ENCODE results near the gene RPS29. TPM values are rescaled to one million over a fixed set of nuclear protein-coding genes. Genes with fewer than 3 reads are reported as not detected.

Gene RPS29
- total RNA-seq, 1 donor from 2014 or later: 3,259 TPM

GRCh38 chr14:49623941-49624839 lies 38.0 kb upstream of the RPS29 start:
- ChIA-PET POLR2A (interaction anchor here (0.5 to 2.1 kb wide), 6 partner anchors 10 to 229 kb away, joined by 3 to 20 read pairs (median 4); partner anchors contain the start of genes DNAAF2, LRR1, NEMF and POLE2), CTCF (interaction anchor here (0.7 to 1.3 kb wide), 4 partner anchors 8 to 163 kb away, joined by 3 to 7 read pairs (median 4); partner anchors contain the start of gene DNAAF2)
- no peaks in the 10 kb centered on the region for H3K27me3 Mint-ChIP-seq
- no peak for DNase-seq
- intact Hi-C loops (cut with micrococcal nuclease): loop anchor here (5.0 kb wide), 1 partner anchor 608 kb away; the partner anchor contains the start of gene SOS2
- H3K27ac Mint-ChIP-seq: peak overlapping the region; percentile 63
- H3K4me1 Mint-ChIP-seq: peaks cover 58% of the 10 kb centered on the region
- ATAC-seq (ENCODE audit: low read depth): no peak
- no peaks in the 10 kb centered on the region for H3K9me3 Mint-ChIP-seq
- peak overlapping the region; percentile 32 for H3K4me3 Mint-ChIP-seq
- peaks cover 57% of the 10 kb centered on the region for H3K36me3 Mint-ChIP-seq (ENCODE audit: low read depth)
- TF ChIP-seq, protein P1, sequence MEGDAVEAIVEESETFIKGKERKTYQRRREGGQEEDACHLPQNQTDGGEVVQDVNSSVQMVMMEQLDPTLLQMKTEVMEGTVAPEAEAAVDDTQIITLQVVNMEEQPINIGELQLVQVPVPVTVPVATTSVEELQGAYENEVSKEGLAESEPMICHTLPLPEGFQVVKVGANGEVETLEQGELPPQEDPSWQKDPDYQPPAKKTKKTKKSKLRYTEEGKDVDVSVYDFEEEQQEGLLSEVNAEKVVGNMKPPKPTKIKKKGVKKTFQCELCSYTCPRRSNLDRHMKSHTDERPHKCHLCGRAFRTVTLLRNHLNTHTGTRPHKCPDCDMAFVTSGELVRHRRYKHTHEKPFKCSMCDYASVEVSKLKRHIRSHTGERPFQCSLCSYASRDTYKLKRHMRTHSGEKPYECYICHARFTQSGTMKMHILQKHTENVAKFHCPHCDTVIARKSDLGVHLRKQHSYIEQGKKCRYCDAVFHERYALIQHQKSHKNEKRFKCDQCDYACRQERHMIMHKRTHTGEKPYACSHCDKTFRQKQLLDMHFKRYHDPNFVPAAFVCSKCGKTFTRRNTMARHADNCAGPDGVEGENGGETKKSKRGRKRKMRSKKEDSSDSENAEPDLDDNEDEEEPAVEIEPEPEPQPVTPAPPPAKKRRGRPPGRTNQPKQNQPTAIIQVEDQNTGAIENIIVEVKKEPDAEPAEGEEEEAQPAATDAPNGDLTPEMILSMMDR (IDR thresholded peaks at IDR 0.05): no peak

GRCh38 chr14:49623387-49623786 lies 37.2 kb upstream of the RPS29 start:
- Mint-ChIP-seq H3K36me3 (ENCODE audit: low read depth) (peaks cover 65% of the 10 kb centered on the region), H3K4me1 (peaks cover 63% of the 10 kb centered on the region), H3K4me3 (peak overlapping the region; percentile 32), H3K9me3 (no peaks in the 10 kb centered on the region), H3K27ac (peak overlapping the region; percentile 63), H3K27me3 (no peaks in the 10 kb centered on the region)
- CTCF ChIA-PET: interaction anchor here (1.3 to 1.4 kb wide), 4 partner anchors 11 to 37 kb away, joined by 4 to 7 read pairs (median 4); partner anchors contain the start of genes DNAAF2 and RPS29
- POLR2A ChIA-PET: interaction anchor here (0.7 to 2.1 kb wide), 5 partner anchors 11 to 229 kb away, joined by 3 to 20 read pairs (median 5); partner anchors contain the start of genes DNAAF2, LRR1, NEMF and POLE2
- DNase-seq (no peak), ATAC-seq (ENCODE audit: low read depth) (no peak)
- TF ChIP-seq, protein P1 (IDR thresholded peaks at IDR 0.05): no peak
- intact Hi-C loops (cut with micrococcal nuclease): loop anchor here (5.0 kb wide), 1 partner anchor 609 kb away; the partner anchor contains the start of gene SOS2

DNA sequence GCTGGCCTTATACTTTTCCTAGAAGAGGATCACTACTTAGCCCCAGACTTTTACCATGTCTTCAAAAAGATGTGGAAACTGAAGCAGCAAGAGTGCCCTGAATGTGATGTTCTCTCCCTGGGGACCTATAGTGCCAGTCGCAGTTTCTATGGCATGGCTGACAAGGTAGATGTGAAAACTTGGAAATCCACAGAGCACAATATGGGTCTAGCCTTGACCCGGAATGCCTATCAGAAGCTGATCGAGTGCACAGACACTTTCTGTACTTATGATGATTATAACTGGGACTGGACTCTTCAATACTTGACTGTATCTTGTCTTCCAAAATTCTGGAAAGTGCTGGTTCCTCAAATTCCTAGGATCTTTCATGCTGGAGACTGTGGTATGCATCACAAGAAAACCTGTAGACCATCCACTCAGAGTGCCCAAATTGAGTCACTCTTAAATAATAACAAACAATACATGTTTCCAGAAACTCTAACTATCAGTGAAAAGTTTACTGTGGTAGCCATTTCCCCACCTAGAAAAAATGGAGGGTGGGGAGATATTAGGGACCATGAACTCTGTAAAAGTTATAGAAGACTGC lies 35.9 kb upstream of the RPS29 start:
- ATAC-seq (ENCODE audit: low read depth): no peak

GRCh38 chr14:49621114-49621881 lies 35.1 kb upstream of the RPS29 start:
- ATAC-seq (ENCODE audit: low read depth): peak; percentile 37
- Mint-ChIP-seq H3K4me3 (peak overlapping the region; percentile 97), H3K36me3 (ENCODE audit: low read depth) (peaks cover 70% of the 10 kb centered on the region), H3K4me1 (peaks cover 64% of the 10 kb centered on the region), H3K27ac (peak overlapping the region; percentile 97), H3K27me3 (no peaks in the 10 kb centered on the region), H3K9me3 (no peaks in the 10 kb centered on the region)
- ChIA-PET CTCF (interaction anchor here (0.7 to 2.6 kb wide), 7 partner anchors 11 to 160 kb away, joined by 3 to 29 read pairs (median 12); partner anchors contain the start of genes DNAAF2, KLHDC2, LRR1 and RPS29), POLR2A (interaction anchor here (0.6 to 3.4 kb wide), 25 partner anchors 7 to 1619 kb away, joined by 3 to 293 read pairs (median 5); partner anchors contain the start of genes DMAC2L, DNAAF2, KLHDC1 and KLHDC2)
- intact Hi-C loops (cut with micrococcal nuclease): loop anchor here (5.0 kb wide), 1 partner anchor 611 kb away; the partner anchor contains the start of gene SOS2
- peak; percentile 69 for DNase-seq
- TF ChIP-seq, protein P1 (IDR thresholded peaks at IDR 0.05): no peak

More for the DNA sequence above, 35.9 kb upstream of the RPS29 start:
- intact Hi-C loops (cut with micrococcal nuclease): loop anchor here (5.0 kb wide), 1 partner anchor 610 kb away; the partner anchor contains the start of gene SOS2
- Mint-ChIP-seq H3K9me3 (no peaks in the 10 kb centered on the region), H3K27ac (peak overlapping the region; percentile 97), H3K36me3 (ENCODE audit: low read depth) (peaks cover 70% of the 10 kb centered on the region), H3K4me1 (peaks cover 65% of the 10 kb centered on the region), H3K27me3 (no peaks in the 10 kb centered on the region), H3K4me3 (peak overlapping the region; percentile 97)
- no peak for DNase-seq
- CTCF ChIA-PET: interaction anchor here (1.4 to 2.6 kb wide), 6 partner anchors 10 to 160 kb away, joined by 4 to 29 read pairs (median 10); partner anchors contain the start of genes LRR1 and RPS29
- POLR2A ChIA-PET: interaction anchor here (0.6 to 3.4 kb wide), 7 partner anchors 12 to 486 kb away, joined by 3 to 293 read pairs (median 30); partner anchors contain the start of genes DNAAF2, KLHDC1, KLHDC2 and LRR1
- TF ChIP-seq, protein P1 (IDR thresholded peaks at IDR 0.05): no peak
